GM19025 (cell line): Measurements from ENCODE around the gene PTPN22.
"Not testable (repeated sequence)": the region's sequence is repeated elsewhere in the genome, so short reads cannot be mapped to it uniquely, and the experiment has no call there.

Experiments used
- ATAC-seq: cut with Tn5 transposase; IDR thresholded peaks from one replicate; pipeline ENCODE4 v1.9.1; 2021; ENCODE audit warnings: mild to moderate bottlenecking, low read depth, moderate library complexity; ENCODE audit not compliant: unreplicated experiment

PTPN22 gene

DNA sequence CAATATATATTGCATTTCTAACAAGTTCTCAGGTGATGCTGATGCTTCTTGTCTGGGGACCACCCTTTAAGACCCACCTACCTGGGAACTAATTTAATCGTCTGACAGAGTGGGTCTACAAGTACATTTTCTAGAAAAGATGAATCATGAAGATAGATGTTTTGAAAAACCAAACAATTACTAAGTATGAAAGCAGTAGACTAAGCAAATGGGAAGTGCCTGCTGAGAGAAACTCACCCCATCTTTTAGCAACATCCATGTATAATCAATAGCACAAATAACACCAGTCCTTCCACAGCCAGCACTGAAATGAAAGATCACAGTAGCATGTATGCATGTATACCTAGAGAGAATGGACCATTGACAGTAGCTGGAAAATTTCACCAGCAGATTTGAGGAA, 17.3 kb downstream of the PTPN22 start:
- no peak for ATAC-seq

- ATAC-seq: not testable (repeated sequence)
Observed at GRCh38 chr1:113852694-113853093, 18.8 kb downstream of the PTPN22 start.

DNA sequence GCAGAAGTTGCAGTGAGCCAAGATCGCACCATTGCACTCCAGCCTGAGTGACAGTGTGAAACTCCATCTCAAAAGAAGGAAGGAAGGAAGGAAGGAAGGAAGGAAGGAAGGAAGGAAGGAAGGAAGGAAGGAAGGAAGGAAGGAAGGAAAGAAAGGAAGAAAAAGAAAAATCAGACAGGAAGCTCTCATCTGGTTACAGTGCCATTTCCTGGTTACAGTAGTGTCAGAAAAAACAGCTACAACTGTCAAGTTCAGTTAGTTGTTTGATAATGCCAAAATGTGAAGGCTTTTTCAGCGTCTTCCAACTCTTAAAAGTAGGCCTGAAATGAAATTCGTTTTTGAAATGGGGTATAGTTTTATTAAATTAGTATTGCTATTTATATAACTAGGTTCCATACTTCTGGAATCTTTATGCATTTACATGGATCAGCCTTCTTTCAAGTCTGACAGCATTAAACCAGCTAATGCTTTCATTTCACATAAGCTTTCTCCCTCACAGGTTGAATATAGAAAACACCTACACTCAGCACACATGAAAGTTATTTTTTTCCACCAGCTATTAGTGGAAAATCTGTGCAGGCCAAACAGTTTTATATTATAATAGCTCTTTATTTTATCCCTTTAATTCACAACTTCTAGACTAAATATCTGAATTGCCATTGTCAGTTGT, 21.2 kb downstream of the PTPN22 start:
- ATAC-seq: no peak

- no peak for ATAC-seq
Observed at GRCh38 chr1:113849072-113849471, 22.4 kb downstream of the PTPN22 start.

- no peak for ATAC-seq
Observed at GRCh38 chr1:113846391-113847035, 25.0 kb downstream of the PTPN22 start.

- no peak for ATAC-seq
Observed at GRCh38 chr1:113836534-113836933, 35.0 kb downstream of the PTPN22 start.

GRCh38 chr1:113835686-113836290, 35.7 kb downstream of the PTPN22 start:
- no peak for ATAC-seq

- ATAC-seq: no peak
Observed at GRCh38 chr1:113834716-113835115, 36.8 kb downstream of the PTPN22 start.

DNA sequence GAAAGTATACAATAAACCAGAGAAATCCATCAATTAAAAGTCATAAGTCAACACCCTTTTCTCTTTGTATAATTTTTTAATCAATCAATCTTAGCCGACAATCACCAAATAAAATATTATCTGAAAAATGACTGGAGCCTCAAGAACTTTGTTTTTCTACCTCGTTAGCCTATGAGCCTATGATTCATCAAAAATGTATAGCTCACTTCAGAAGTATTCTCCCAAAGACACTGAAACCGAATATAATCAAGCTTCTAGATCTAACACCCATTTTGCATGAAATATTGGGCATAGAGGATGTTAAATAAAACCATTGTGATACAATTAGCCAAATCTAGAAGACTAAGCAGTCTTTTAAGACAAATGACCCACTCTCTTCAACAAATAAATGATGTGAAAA, 41.5 kb downstream of the PTPN22 start:
- ATAC-seq: no peak

DNA sequence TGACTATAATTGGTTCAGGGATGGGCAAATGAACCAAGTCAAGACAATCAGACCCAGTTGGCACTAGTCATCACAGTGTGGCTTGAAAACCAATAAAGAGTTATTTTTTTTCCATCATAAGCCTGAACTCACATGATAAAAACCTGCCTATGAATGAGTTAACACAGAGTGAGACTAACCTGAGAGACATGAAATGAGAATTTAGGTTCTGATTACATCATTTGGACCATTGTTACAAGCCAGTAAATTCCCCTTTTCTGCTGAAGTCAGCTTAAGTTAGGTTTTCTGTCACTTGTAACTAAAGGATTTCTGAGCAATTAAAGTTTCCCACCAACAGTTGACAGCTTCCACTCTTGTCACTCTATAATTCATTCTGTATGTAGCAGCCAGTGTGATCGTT, 49.6 kb downstream of the PTPN22 start:
- ATAC-seq: no peak

GRCh38 chr1:113818578-113818977, 52.9 kb downstream of the PTPN22 start:
- no peak for ATAC-seq

DNA sequence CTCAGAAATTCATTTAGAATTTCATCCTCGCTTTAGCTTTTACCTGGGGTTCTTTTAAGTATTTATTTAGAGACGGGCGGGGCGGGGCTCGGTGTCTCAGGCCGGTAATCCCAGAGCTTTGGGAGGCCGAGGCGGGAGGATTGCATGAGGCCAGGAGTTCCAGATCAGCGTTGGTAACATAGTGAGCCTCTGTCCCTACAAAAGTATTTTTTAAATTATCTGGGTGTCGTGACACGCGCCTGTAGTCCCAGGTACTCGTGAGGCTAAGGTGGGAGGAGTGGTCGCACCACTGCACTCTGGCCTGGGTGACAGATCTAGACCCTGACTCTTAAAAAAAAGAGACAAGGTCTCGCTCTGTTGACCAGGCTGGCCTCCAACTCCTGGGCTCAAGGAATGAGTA, 58.3 kb downstream of the PTPN22 start:
- no peak for ATAC-seq

DNA sequence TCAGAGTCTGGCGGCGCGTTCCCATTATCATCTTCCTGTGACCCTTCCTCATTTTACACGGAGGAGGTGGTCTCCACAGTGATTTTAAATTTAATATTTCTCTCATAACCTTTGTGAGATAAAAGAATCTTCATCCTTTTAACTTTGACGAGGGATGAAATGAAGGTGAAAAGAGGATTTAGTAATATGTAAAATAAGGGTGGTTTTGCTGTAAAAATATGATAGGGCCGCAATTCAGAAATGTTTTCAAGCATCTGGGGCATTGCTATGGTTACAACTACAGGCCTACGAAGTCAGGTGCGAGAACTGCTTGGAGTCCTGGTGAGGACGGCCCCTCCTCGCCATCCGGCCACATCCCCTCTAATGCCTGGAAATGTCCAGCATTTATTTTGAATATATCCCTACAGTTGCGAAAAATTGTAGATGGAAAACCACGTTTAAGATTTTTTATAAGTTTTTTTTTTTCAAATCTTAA, 58.8 kb downstream of the PTPN22 start:
- ATAC-seq: no peak

DNA sequence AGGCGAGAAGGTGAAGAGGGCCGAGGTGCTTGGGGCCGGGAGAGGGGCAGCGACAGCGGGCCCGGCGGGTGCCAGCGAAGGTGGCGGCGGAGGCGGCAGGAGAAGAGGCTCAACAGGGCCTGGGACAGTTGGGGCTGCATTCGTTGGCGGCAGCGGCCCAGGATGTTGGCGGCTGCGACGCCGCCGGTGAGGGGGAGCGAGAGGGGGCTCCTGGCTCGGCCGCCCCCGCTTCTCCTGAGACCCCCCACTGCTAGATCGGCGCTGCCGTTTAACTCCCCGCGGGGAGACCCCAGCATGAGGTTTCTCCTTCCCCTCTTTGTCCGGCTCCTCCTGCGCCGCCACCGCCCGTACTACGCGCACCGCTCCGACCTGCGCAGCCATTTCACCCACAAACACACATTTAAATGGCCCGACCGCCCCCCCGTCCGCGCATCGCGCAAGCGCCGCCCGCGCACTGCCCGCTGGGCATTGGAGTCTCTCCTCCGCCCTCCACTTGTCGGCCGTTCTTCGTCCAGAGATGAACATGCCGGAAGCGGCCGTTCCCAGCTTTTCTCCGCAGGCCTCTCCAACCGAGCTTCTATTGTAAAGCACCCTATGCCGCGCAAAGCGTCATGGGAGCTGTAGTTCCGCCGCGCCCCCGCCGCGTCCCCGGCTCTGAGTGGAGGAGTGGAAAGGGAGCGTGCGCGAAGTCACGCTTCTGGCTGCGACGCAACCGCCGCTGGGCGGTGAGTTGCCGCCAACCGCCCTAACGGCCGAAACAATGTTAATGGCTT, 59.4 kb downstream of the PTPN22 start, which contains the start of gene RSBN1:
RSBN1 (minus strand) TSS at position 589 of the 773 bp plus-strand sequence; CDS start at position 525, 64 bp downstream.
- ATAC-seq: peak; percentile 87

- peak; percentile 9 for ATAC-seq
Observed at GRCh38 chr1:113811156-113811887, 60.2 kb downstream of the PTPN22 start.

DNA sequence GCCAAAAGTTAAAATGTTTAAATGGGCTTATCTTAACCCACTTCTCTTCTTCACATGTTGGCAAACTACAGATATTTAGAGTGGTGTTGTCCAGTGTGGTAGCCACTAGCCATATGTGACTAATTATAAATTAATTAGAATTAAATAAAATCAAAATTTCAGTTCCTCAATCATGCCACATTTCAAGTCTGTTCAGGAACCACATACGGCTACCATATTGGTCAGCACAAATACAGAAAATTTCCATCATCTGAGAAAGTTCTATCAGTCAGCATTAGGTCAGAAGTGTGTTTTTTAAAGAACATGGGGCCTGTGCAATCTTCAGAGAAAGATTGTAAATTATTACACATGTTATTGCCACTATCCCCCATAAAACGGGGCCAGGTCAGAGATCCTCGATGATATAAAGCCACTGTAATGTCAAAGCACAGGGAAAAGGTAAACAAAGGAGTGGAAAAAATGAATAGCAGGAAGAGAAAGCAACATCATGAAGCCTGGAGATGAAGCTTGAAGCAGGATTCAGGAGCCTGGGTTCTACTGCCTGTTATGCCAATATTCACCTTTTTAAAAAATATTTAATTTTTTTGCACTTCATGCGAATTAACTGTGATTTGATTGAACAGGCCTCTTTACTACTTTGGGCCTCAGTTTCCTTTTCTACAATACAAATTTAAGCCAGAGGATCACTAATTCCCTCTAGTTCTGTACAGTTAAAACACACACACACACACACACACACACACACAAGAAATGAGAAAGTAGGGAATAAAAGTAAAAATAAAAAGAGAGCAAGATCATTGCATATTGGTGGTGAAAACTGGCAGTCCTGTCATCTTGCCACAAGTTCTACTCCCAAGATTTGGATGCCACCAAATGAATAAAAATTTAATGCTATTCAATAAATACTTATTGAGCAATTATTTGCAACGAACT, 61.6 kb downstream of the PTPN22 start:
- no peak for ATAC-seq

GRCh38 chr1:113808450-113809195, 62.9 kb downstream of the PTPN22 start:
- ATAC-seq: no peak

DNA sequence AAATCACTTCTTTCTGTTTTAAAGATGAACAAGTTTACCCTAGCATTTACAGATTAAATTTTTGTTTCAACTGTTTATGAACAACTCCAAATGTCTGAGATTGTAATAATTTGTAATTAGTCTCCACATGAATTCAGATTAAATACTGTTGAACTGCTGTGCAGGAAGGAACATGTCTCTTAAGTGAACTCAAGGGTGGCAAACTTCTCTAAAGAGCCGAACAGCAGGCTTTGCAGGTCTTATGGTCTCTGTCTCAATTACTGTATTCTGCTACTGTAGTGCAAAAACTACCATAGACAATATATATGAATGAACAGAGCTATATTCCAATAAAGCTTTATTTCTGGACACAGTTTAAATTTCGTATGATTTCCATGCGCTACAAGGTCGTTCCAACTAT, 65.9 kb downstream of the PTPN22 start:
- ATAC-seq: no peak

DNA sequence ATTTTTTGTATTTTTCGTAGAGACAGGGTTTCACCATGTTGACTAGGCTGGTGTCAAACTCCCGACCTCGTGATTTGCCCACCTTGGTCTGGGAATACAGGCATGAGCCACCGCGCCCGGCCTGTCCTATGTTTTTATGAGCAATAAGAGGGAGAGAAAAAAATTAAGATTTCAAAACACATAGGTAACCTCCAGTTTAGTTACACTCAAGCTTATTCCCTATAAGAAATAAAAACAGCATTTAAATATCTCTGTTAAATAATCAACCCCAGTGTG, 66.3 kb downstream of the PTPN22 start:
- ATAC-seq: no peak
